GM21381 (cell line): Measurements from ENCODE around the gene PPP2R3B.

Experiments used
- ATAC-seq: cut with Tn5 transposase; IDR thresholded peaks from one replicate; pipeline ENCODE4 v1.9.1; 2021; ENCODE audit warnings: mild to moderate bottlenecking, moderate library complexity; ENCODE audit not compliant: unreplicated experiment

PPP2R3B gene

GRCh38 chrX:323721-324628 lies 62.7 kb downstream of the PPP2R3B start:
- ATAC-seq: no peak

- no peak for ATAC-seq
These were observed 66.5 kb downstream of the PPP2R3B start for GRCh38 chrX:320126-320783.

GRCh38 chrX:319579-320125 lies 67.1 kb downstream of the PPP2R3B start:
- no peak for ATAC-seq

DNA sequence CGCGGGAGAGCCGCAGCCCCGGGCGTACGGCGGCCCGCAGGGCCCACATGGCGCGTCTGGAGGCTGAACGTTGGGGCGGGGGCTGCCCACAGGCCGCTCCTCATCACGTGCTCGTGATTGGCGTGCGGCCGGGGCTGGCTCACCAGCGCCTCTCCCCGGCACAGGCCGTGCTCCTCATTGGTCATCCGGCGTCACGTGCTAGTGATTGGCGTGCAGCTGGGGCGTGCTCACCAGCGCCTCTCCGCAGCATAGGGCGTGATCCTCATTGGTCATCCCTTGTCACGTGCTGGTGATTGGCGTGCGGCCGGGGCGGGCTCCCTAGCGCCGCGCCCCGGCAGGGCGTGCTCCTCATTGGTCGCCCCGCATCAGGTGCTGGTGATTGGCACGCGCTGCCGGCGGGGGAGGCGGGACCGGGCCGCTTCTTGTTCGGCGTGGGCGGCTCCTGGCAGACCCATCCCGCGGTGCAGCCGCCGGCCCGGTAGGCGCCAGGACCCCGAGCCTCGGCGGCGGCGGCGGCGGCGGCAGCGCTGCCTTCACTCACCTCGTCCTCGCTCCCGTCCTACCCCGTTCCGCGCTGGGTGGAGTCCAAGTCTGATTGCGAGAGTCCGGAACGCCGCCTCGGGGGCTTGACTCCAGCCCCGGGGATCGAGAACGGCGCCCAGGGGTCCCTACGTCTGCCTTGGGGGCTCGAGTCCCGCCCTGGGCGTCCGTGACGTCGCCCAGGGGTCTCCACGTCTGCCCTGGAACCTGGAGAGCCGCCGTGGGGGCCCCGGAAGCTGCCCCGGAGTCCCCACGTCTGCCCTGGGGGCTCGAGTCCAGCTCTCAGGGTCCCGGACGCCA lies 67.7 kb downstream of the PPP2R3B start, which contains the start of gene GTPBP6:
GTPBP6 (minus strand) TSS at position 58 of the 840 bp plus-strand sequence; CDS start at position 49, 9 bp downstream.
- ATAC-seq: peak; percentile 80

- peak; percentile 57 for ATAC-seq
These were observed 68.5 kb downstream of the PPP2R3B start for GRCh38 chrX:318068-318738.

DNA sequence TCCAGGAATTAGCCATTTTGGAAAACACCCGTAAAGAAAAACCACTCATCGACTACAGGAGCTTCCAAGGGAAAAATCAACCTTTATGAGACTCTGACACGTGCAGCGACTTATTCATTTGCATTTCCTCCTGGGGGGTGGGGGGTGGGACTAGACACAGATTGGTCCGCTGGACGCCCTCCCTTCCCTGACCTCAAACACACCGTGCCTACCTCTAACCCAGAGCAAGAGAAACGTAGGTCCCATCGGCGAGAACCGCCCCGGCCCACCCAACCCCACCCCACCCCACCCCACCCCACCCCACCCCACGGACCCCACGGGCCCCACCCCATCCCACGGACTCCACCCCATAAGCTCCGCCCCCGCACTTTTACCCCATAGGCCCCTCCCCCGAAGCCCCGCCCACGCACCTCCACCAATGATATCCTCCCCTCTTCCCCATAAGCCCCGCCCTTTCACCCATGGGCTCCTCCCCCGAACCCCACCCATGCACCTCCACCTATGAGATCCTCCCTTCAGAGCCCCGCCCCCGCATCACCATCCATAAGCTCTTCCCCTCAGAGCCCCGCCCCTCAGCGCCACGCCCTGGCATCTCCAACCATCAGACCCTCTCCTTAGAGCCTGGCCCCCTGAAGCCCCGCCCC lies 69.2 kb downstream of the PPP2R3B start:
- ATAC-seq: no peak

GRCh38 chrX:316351-317325 lies 70.1 kb downstream of the PPP2R3B start:
- no peak for ATAC-seq

- no peak for ATAC-seq
These were observed 71.7 kb downstream of the PPP2R3B start for GRCh38 chrX:314781-315595.

GRCh38 chrX:314049-314448 lies 72.7 kb downstream of the PPP2R3B start:
- ATAC-seq: no peak

DNA sequence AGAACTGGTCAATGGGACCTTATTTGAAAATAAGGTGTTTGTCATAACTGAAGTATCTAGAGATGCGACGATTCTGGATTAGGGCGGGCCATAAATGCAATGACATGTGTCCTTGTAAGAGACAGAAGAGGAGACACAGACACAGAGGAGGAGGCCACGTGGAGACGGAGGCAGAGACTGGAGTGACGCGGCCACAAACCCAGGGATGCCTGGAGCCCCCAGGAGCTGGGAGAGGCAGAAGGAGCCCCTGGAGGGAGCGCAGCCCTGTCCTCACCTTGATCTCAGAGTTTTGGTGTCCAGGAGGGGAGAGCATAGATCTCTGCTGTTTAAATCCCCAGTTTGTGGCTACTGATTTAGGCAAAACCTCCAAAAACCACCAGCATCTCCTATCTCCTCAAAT lies 73.2 kb downstream of the PPP2R3B start:
- ATAC-seq: no peak

DNA sequence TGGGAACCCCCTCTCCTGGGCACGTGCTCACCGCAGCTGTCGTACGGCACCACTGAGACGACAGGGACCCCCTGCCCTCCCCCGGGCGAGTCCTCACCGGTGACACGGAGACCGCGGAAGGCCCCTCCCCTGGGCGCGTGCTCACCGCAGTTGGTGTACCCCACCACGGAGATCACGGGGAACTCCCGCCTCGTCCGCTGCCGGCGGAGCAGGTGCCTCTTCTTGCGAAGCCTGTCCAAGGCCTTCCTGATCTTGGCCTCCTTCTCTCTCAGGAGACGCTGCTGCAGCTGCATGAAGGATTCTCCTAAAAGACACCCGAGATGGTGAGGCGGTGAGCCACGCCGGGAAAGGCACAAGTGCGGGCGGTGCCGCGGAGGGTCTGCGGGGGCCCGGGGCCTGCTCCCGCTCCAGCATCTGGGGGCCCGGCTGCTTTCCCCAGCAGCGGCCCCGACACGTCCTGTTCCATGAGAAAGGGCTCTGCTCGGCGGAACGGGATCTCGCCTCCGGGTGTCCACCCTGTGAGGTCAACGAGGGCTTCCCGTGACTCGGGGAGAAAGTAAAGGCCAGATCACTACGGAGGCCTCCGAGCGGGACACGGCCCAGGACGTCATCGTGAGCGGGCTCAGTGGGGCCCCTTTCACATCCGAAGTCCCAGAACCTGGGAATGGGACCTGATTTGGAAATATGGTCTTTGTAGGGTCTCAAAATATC lies 73.9 kb downstream of the PPP2R3B start:
- ATAC-seq: no peak

- no peak for ATAC-seq
These were observed 75.3 kb downstream of the PPP2R3B start for GRCh38 chrX:311156-312129.

DNA sequence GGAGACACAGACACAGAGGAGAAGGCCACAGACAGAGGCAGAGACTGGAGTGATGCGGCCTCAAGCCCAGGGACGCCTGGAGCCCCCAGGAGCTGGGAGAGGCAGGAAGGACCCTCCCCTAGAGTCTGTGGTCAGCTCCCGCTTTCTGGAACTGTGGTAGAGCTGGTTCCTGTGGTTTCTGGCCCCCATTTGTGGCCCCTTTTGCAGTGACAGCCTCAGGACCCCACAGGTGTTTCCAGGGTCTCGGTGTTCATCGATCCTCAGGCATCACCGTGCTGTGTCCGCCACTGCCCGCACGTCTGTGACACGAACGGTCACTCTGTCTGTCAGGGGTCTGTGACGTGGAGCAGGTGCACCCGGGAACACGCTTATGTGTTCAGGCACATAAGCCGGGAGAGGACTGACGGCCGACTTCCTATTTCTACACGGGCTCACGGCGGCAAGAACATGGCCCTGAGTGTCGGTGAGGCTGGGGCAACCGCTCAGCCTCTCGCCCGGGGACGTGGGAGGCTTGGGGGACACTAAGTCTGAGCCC lies 76.0 kb downstream of the PPP2R3B start:
- no peak for ATAC-seq

- no peak for ATAC-seq
These were observed 77.7 kb downstream of the PPP2R3B start for GRCh38 chrX:308821-309520.
